PFSK-1 (cell line): ENCODE results near the gene TAF3.

Experiments used
- POLR2AphosphoS5 ChIP-seq: IDR thresholded peaks from 2 replicates; pipeline ENCODE4 v1.6.1; 2012; ENCODE audit warnings: low read depth, mild to moderate bottlenecking, control low read depth, low read length, moderate library complexity
- REST ChIP-seq, 2 experiments: IDR thresholded peaks; 2 replicates each; pipeline versions ENCODE4 v1.6.1 to v1.8.0; 2011 to 2012; ENCODE audit warnings: low read depth in 2 of 2, low read length in 2 of 2, control low read depth in 1 of 2, inconsistent platforms in 1 of 2, mild to moderate bottlenecking in 1 of 2, moderate library complexity in 1 of 2; ENCODE audit not compliant: insufficient read depth in 1 of 2

- TF ChIP-seq POLR2AphosphoS5 (no peak), REST (IDR thresholded peaks at IDR 0.05; ENCODE audit: insufficient read depth in 1 of 2, low read depth in 2 of 2, low read length in 2 of 2) (no peak)
Observed at GRCh38 chr10:8041992-8042720, 223.9 kb downstream of the TAF3 start.
